Measurements from ENCODE around the gene ZFHX3. TPM values are rescaled to one million over a fixed set of nuclear protein-coding genes. Genes with fewer than 3 reads are reported as not detected.

ZFHX3 gene
- total and polyA plus RNA-seq, 2 donors (not counting 3 experiments of a cell fraction or from before 2014, with no cell fraction given): 3.7 to 18.8 TPM

GRCh38 chr16:72940886-72941285, 107.0 kb downstream of the ZFHX3 start:
- intact Hi-C loops (cut with micrococcal nuclease): loop anchor here (5.0 kb wide), 1 partner anchor 64 kb away; no protein-coding TSS in a partner anchor
- TF ChIP-seq POLR2A (IDR thresholded peaks at IDR 0.05; ENCODE audit: low read depth, low read length): no peak
- TF ChIP-seq, protein P1, sequence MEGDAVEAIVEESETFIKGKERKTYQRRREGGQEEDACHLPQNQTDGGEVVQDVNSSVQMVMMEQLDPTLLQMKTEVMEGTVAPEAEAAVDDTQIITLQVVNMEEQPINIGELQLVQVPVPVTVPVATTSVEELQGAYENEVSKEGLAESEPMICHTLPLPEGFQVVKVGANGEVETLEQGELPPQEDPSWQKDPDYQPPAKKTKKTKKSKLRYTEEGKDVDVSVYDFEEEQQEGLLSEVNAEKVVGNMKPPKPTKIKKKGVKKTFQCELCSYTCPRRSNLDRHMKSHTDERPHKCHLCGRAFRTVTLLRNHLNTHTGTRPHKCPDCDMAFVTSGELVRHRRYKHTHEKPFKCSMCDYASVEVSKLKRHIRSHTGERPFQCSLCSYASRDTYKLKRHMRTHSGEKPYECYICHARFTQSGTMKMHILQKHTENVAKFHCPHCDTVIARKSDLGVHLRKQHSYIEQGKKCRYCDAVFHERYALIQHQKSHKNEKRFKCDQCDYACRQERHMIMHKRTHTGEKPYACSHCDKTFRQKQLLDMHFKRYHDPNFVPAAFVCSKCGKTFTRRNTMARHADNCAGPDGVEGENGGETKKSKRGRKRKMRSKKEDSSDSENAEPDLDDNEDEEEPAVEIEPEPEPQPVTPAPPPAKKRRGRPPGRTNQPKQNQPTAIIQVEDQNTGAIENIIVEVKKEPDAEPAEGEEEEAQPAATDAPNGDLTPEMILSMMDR (IDR thresholded peaks at IDR 0.05; ENCODE audit: extremely low read depth in 1 of 2, insufficient read depth in 1 of 2, low read depth in 1 of 2, low read length in 2 of 2): no peak
- no peak for TF ChIP-seq JUN (IDR thresholded peaks at IDR 0.05; ENCODE audit: borderline replicate concordance, insufficient read depth, insufficient read length, low read depth)
- TF ChIP-seq EZH2 (IDR thresholded peaks at IDR 0.05; ENCODE audit: borderline replicate concordance, low read depth, low read length, severe bottlenecking): no peak
- no peak for TF ChIP-seq GATA2 (IDR thresholded peaks at IDR 0.05; ENCODE audit: insufficient read depth, insufficient read length, low read depth, low read length)
- no peak for TF ChIP-seq MYC (IDR thresholded peaks at IDR 0.05; ENCODE audit: low read depth, low read length)
- no peak for TF ChIP-seq POLR2AphosphoS5 (IDR thresholded peaks at IDR 0.05; ENCODE audit: insufficient read depth, low read depth, low read length)
- no peak for TF ChIP-seq FOS (IDR thresholded peaks at IDR 0.05; ENCODE audit: borderline replicate concordance, insufficient read depth, low read length)
- TF ChIP-seq, protein P2, sequence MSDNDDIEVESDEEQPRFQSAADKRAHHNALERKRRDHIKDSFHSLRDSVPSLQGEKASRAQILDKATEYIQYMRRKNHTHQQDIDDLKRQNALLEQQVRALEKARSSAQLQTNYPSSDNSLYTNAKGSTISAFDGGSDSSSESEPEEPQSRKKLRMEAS (IDR thresholded peaks at IDR 0.05; ENCODE audit: insufficient read depth, insufficient read length): no peak

More at GRCh38 chr16:72940886-72941285, 107.0 kb downstream of the ZFHX3 start:
- H3K36me3 ChIP-seq (ENCODE audit: control insufficient read depth in 2 of 2, extremely low read depth in 1 of 2, insufficient read depth in 2 of 2, low read length in 2 of 2): no peaks in the 10 kb centered on the region
- H3K79me2 ChIP-seq (ENCODE audit: control insufficient read depth, insufficient read depth, low read length): peaks cover 11% of the 10 kb centered on the region
- H4K20me1 ChIP-seq (replicated peaks; ENCODE audit: control insufficient read depth, extremely low read depth, insufficient read depth, low read length): no peaks in the 10 kb centered on the region
- no peak overlapping the region for H3K27ac ChIP-seq (ENCODE audit: insufficient read depth, low read depth, low read length)
- no peaks in the 10 kb centered on the region for H3K9me3 ChIP-seq (replicated peaks; ENCODE audit: control insufficient read depth, insufficient read depth, low read length)
- no peaks in the 10 kb centered on the region for H3K9me1 ChIP-seq (replicated peaks; ENCODE audit: control insufficient read depth, extremely low read depth, insufficient read depth, low read length)
- H3K4me3 ChIP-seq (replicated peaks in 1 of 3; ENCODE audit: insufficient read depth in 1 of 3, low read depth in 1 of 3, low read length in 3 of 3): no peak overlapping the region
- no peak overlapping the region for H2AFZ ChIP-seq (ENCODE audit: low read depth, low read length)
- dilution Hi-C loops (cut with MboI; ENCODE audit: extremely low pct_ligation_motif_present, low sequenced_read_pairs): no loop called here
- FAIRE-seq (no peak), DNase-seq (ENCODE audit: low read depth, low spot score) (no peak)
- ChIA-PET CTCF (interaction anchor here (1.4 kb wide), 2 partner anchors 14 to 109 kb away, joined by 3 read pairs; no protein-coding TSS in a partner anchor), POLR2A (no interaction called here)
- BruUV-seq (replicated peaks): no TSS peak
- no peak overlapping the region for H3K9ac ChIP-seq (replicated peaks; ENCODE audit: extremely low read depth, insufficient read depth, low read length)
- H3K27me3 ChIP-seq (ENCODE audit: control insufficient read depth in 2 of 2, insufficient read depth in 2 of 2, low read length in 2 of 2): no peaks in the 10 kb centered on the region
- H3K4me1 ChIP-seq (ENCODE audit: control insufficient read depth, extremely low read depth, insufficient read depth, low read length): peaks cover 12% of the 10 kb centered on the region
- no peak overlapping the region for H3K4me2 ChIP-seq (ENCODE audit: insufficient read depth, low read length)

All from endothelial cell of umbilical vein (primary cell).